ENCODE measurements around the gene IRAK1. TPM values are rescaled to one million over a fixed set of nuclear protein-coding genes. Genes with fewer than 3 reads are reported as not detected.

Gene IRAK1
- total RNA-seq, 1 experiment from 2014 or later: 432 TPM

DNA sequence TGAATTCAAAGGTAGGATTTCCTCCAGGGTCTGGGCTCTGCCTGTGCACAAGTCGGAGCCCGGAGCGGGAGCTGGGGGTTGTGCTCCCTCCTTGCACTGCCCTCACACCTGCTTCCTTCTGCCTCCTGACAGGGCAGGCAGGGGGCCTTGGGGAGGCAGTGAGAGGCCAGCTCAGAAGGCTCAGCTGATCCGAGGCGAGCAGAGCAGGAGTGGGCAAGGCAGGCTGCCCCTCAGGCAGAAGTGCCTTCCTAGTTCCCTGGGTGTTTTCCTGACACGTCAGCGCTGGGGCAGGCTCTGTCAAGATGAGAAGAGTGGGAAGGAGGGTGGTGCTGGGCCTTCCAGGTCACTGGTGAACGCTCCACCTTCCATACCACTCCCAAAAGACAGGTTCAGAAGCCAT lies 5.5 kb upstream of the IRAK1 start:
- H3K36me3 ChIP-seq (ENCODE audit: control insufficient read depth, insufficient read depth, low read length): no peaks in the 10 kb centered on the region; the same call in 1 of the 2 replicates
- intact Hi-C loops (cut with micrococcal nuclease; ENCODE audit: unreplicated experiment) (no loop called here), in situ Hi-C loops (cut with HindIII; ENCODE audit: low pct_unique_long_range_greater_than_20kb, low sequenced_read_pairs) (no loop called here)
- H3K9me3 ChIP-seq (ENCODE audit: control insufficient read depth, insufficient read depth, low read depth, low read length): no peaks in the 10 kb centered on the region
- CTCF ChIA-PET: no interaction called here
- no TSS peak for BruUV-seq (replicated peaks)
- POLR2A ChIA-PET: no interaction called here
- H3K4me3 ChIP-seq (ENCODE audit: low read depth in 2 of 2, low read length in 2 of 2): no peak overlapping the region
- no peaks in the 10 kb centered on the region for H3K27me3 ChIP-seq (ENCODE audit: control insufficient read depth, insufficient read depth, low read length)
- TF ChIP-seq TCF7L2 (IDR thresholded peaks at IDR 0.05; ENCODE audit: low read depth, low read length): no peak
- TF ChIP-seq SIN3A (IDR thresholded peaks at IDR 0.05; ENCODE audit: borderline replicate concordance, insufficient read depth, low read depth, low read length): no peak
- TF ChIP-seq POLR2AphosphoS5 (IDR thresholded peaks at IDR 0.05; ENCODE audit: low read depth, low read length): no peak
- no peak for TF ChIP-seq REST (IDR thresholded peaks at IDR 0.05; ENCODE audit: insufficient read depth in 1 of 2, low read depth in 2 of 2, low read length in 1 of 2)
- TF ChIP-seq CTCF (IDR thresholded peaks at IDR 0.05): no peak
- H3K27ac ChIP-seq (ENCODE audit: low read length): no peak overlapping the region
- no peak for DNase-seq (ENCODE audit: low read depth, low spot score)
- ATAC-seq: no peak
- peaks cover 34% of the 10 kb centered on the region for H3K4me1 ChIP-seq (ENCODE audit: control insufficient read depth, insufficient read depth, low read length)

DNA sequence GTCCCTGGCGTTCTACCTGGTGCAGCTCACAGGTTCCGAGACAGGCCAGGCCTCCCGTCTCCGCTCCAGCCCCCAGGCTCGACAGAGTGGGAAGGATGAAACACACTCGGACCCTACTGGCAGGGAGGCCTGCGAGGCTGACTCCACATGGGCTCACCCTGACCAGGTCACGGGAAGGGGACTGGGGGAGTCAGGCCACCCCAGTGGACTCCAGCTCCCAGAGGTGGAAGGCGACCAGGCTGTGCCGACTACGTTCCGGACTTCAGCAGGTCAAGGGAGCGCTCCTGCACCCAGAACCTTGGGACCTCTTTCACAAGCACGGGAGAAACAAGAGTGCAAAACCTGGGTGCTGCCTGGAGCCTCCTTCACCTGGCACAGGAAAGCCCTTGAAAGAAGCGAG lies 4.6 kb upstream of the IRAK1 start:
- CTCF ChIA-PET: no interaction called here

More for the DNA sequence above, 4.6 kb upstream of the IRAK1 start:
- ATAC-seq (no peak), DNase-seq (ENCODE audit: low read depth, low spot score) (no peak)
- POLR2A ChIA-PET: no interaction called here
- no peaks in the 10 kb centered on the region; the same call in 1 of the 2 replicates for H3K36me3 ChIP-seq (ENCODE audit: control insufficient read depth, insufficient read depth, low read length)
- no peak overlapping the region for H3K4me3 ChIP-seq (ENCODE audit: low read depth in 2 of 2, low read length in 2 of 2)
- no peaks in the 10 kb centered on the region for H3K27me3 ChIP-seq (ENCODE audit: control insufficient read depth, insufficient read depth, low read length)
- H3K9me3 ChIP-seq (ENCODE audit: control insufficient read depth, insufficient read depth, low read depth, low read length): no peaks in the 10 kb centered on the region
- BruUV-seq (replicated peaks): no TSS peak
- in situ Hi-C loops (cut with HindIII; ENCODE audit: low pct_unique_long_range_greater_than_20kb, low sequenced_read_pairs) (no loop called here), intact Hi-C loops (cut with micrococcal nuclease; ENCODE audit: unreplicated experiment) (no loop called here)
- peaks cover 34% of the 10 kb centered on the region for H3K4me1 ChIP-seq (ENCODE audit: control insufficient read depth, insufficient read depth, low read length)
- TF ChIP-seq SIN3A (IDR thresholded peaks at IDR 0.05; ENCODE audit: borderline replicate concordance, insufficient read depth, low read depth, low read length) (no peak), REST (IDR thresholded peaks at IDR 0.05; ENCODE audit: insufficient read depth in 1 of 2, low read depth in 2 of 2, low read length in 1 of 2) (no peak), POLR2AphosphoS5 (IDR thresholded peaks at IDR 0.05; ENCODE audit: low read depth, low read length) (no peak), TCF7L2 (IDR thresholded peaks at IDR 0.05; ENCODE audit: low read depth, low read length) (no peak), CTCF (IDR thresholded peaks at IDR 0.05) (no peak)
- no peak overlapping the region for H3K27ac ChIP-seq (ENCODE audit: low read length)

Data from Panc1 (cell line).